ENCODE data around the gene CHPF2. TPM values are rescaled to one million over a fixed set of nuclear protein-coding genes. Genes with fewer than 3 reads are reported as not detected.

Gene CHPF2
- polyA plus RNA-seq, 1 donor (not counting 4 experiments of a cell fraction or from before 2014, with no cell fraction given): 16.2 TPM

DNA sequence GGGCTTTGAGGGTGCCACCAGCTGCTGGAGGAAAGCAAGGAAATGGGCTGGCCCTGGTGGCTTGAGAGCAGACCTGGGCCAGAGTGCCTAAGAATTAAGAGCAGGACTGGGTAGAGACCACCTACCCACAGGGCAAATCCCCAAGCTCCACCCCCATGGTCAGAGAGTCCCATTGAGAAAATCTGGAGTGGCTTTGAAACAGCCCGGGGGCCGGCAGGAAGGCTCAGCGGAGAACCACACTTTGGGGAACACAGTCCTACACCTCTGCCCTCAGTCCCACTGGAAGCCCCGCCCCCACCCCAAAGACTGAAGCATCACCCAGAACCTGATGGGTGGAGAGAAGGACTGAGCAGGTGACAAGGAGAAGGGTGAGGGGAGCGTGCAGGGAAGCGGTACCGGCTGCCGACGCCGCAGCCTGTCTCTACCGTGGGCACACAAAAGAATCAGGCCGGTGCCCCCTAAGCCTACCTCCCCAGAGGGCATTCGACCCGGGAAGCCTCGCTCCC is 12.6 kb downstream of the CHPF2 start:
- dilution Hi-C loops (cut with MboI; ENCODE audit: extremely low pct_ligation_motif_present, low sequenced_read_pairs): no loop called here
- TF ChIP-seq EZH2 (IDR thresholded peaks at IDR 0.05; ENCODE audit: low read length): peak; percentile 76
- TF ChIP-seq, protein P1, sequence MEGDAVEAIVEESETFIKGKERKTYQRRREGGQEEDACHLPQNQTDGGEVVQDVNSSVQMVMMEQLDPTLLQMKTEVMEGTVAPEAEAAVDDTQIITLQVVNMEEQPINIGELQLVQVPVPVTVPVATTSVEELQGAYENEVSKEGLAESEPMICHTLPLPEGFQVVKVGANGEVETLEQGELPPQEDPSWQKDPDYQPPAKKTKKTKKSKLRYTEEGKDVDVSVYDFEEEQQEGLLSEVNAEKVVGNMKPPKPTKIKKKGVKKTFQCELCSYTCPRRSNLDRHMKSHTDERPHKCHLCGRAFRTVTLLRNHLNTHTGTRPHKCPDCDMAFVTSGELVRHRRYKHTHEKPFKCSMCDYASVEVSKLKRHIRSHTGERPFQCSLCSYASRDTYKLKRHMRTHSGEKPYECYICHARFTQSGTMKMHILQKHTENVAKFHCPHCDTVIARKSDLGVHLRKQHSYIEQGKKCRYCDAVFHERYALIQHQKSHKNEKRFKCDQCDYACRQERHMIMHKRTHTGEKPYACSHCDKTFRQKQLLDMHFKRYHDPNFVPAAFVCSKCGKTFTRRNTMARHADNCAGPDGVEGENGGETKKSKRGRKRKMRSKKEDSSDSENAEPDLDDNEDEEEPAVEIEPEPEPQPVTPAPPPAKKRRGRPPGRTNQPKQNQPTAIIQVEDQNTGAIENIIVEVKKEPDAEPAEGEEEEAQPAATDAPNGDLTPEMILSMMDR (optimal IDR thresholded peaks at IDR 0.05 in 1 of 3, IDR thresholded peaks at IDR 0.05 in 1 of 3, conservative IDR thresholded peaks at IDR 0.05 in 1 of 3; ENCODE audit: extremely low read depth in 1 of 3, insufficient read depth in 2 of 3, low read length in 3 of 3): no peak
- no peak for FAIRE-seq
- H2AFZ ChIP-seq (ENCODE audit: control insufficient read depth, low read length): no peak overlapping the region
- no peaks in the 10 kb centered on the region for H4K20me1 ChIP-seq (ENCODE audit: control insufficient read depth, extremely low read depth, insufficient read depth, low read length)
- H3K9me1 ChIP-seq (ENCODE audit: control insufficient read depth, extremely low read depth, insufficient read depth, low read length): no peaks in the 10 kb centered on the region
- no peaks in the 10 kb centered on the region for H3K36me3 ChIP-seq (ENCODE audit: control insufficient read depth in 2 of 2, extremely low read depth in 1 of 2, insufficient read depth in 2 of 2, low read length in 2 of 2)
- H3K79me2 ChIP-seq (ENCODE audit: control insufficient read depth, insufficient read depth, low read length): no peaks in the 10 kb centered on the region
- DNase-seq (ENCODE audit: low read depth, low spot score): no peak
- no peak overlapping the region for H3K9ac ChIP-seq (ENCODE audit: control insufficient read depth, extremely low read depth, insufficient read depth, low read length)
- H3K9me3 ChIP-seq (ENCODE audit: control insufficient read depth, low read depth, low read length): no peaks in the 10 kb centered on the region
- H3K4me1 ChIP-seq (ENCODE audit: control insufficient read depth, extremely low read depth, insufficient read depth, low read length): peaks cover 8% of the 10 kb centered on the region
- peak overlapping the region; percentile 45 for H3K4me2 ChIP-seq (ENCODE audit: control insufficient read depth, extremely low read depth, insufficient read depth, low read depth, low read length)
- H3K4me3 ChIP-seq (ENCODE audit: control insufficient read depth in 2 of 3, extremely low read depth in 1 of 3, insufficient read depth in 2 of 3, low read depth in 1 of 3, low read length in 3 of 3): no peak overlapping the region
- H3K27me3 ChIP-seq (ENCODE audit: control insufficient read depth, extremely low read depth, insufficient read depth, low read length): peaks cover 30% of the 10 kb centered on the region
- no peak overlapping the region for H3K27ac ChIP-seq (ENCODE audit: control insufficient read depth, insufficient read depth, low read length)

DNA sequence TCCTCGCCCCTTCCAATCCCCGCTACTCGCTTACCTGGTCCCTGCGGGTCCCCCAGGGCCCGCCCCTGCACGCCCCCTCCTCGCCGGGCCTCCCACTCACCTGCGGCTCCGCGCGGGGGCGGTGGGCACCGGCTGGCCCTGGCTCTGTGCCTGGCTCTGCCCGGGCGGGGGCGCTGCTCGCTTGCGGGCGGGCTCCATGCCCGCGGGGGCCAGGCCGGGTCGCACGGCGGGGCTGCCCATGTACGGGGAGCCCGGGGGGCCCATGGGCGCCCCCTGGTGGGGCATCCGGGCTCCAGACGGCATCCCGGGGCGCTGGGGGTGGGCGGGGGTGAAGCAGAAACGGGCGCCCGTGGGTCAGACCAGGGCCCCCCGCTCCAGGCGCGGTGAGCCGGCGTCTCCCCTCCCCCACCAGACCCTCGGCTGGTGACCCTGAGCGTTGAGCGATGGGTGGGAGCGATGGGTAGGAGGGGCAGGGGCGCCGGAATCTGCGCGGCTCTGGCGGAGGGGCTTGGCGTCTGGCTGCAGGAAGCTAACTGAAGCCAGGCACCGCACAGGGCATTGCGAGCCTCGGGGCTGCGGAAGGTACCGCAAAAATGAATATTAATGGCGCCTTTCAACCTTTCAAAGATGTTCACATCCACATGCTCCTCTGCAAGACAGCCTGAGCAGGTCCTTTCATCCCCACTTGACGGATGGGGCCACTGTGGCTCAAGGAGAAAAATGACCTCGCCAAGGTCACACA is 13.2 kb downstream of the CHPF2 start:
- TF ChIP-seq, protein P1 (optimal IDR thresholded peaks at IDR 0.05 in 1 of 3, IDR thresholded peaks at IDR 0.05 in 1 of 3, conservative IDR thresholded peaks at IDR 0.05 in 1 of 3; ENCODE audit: extremely low read depth in 1 of 3, insufficient read depth in 2 of 3, low read length in 3 of 3): peak in 2 of 3 experiments; percentile 42 to 56
- peak; percentile 48 for TF ChIP-seq EZH2 (IDR thresholded peaks at IDR 0.05; ENCODE audit: low read length)
- DNase-seq (ENCODE audit: low read depth, low spot score): no peak
- Histone ChIP-seq H3K4me3 (ENCODE audit: control insufficient read depth in 2 of 3, extremely low read depth in 1 of 3, insufficient read depth in 2 of 3, low read depth in 1 of 3, low read length in 3 of 3) (no peak overlapping the region), H3K4me1 (ENCODE audit: control insufficient read depth, extremely low read depth, insufficient read depth, low read length) (peaks cover 8% of the 10 kb centered on the region), H3K27me3 (ENCODE audit: control insufficient read depth, extremely low read depth, insufficient read depth, low read length) (peaks cover 30% of the 10 kb centered on the region), H3K9ac (ENCODE audit: control insufficient read depth, extremely low read depth, insufficient read depth, low read length) (no peak overlapping the region), H3K9me1 (ENCODE audit: control insufficient read depth, extremely low read depth, insufficient read depth, low read length) (no peaks in the 10 kb centered on the region), H2AFZ (ENCODE audit: control insufficient read depth, low read length) (no peak overlapping the region), H3K79me2 (ENCODE audit: control insufficient read depth, insufficient read depth, low read length) (no peaks in the 10 kb centered on the region), H3K27ac (ENCODE audit: control insufficient read depth, insufficient read depth, low read length) (no peak overlapping the region), H3K9me3 (ENCODE audit: control insufficient read depth, low read depth, low read length) (no peaks in the 10 kb centered on the region), H3K4me2 (ENCODE audit: control insufficient read depth, extremely low read depth, insufficient read depth, low read depth, low read length) (peak overlapping the region; percentile 45), H4K20me1 (ENCODE audit: control insufficient read depth, extremely low read depth, insufficient read depth, low read length) (no peaks in the 10 kb centered on the region), H3K36me3 (ENCODE audit: control insufficient read depth in 2 of 2, extremely low read depth in 1 of 2, insufficient read depth in 2 of 2, low read length in 2 of 2) (no peaks in the 10 kb centered on the region)
- FAIRE-seq: no peak
- dilution Hi-C loops (cut with MboI; ENCODE audit: extremely low pct_ligation_motif_present, low sequenced_read_pairs): no loop called here
